Suppressor macrophage (primary cell): ENCODE data around the gene NPL.

Experiments used
- DNase-seq, 4 experiments: peaks; one replicate each; pipeline ENCODE4 v3.0.0-alpha.2; 2020 to 2022

Gene NPL

GRCh38 chr1:182869241-182869666, 79.7 kb downstream of the NPL start:
- DNase-seq: no peak

- DNase-seq: no peak
Measured at GRCh38 chr1:182872881-182873280, 83.3 kb downstream of the NPL start.

- DNase-seq: no peak
Measured at GRCh38 chr1:182875889-182876288, 86.3 kb downstream of the NPL start.

GRCh38 chr1:182877331-182877730, 87.8 kb downstream of the NPL start:
- DNase-seq: no peak

GRCh38 chr1:182877842-182878241, 88.3 kb downstream of the NPL start:
- DNase-seq: no peak
